Stromal cell of bone marrow (primary cell): ENCODE measurements around the gene SLAMF8.

Experiments
- DNase-seq: peaks from one replicate; pipeline ENCODE4 v3.0.0-alpha.2; 2012; ENCODE audit warnings: low read depth

Gene SLAMF8

GRCh38 chr1:159826441-159827101 lies at the start of gene SLAMF8:
Gene SLAMF8 (plus strand): TSS chr1:159826873. CDS start chr1:159826899, 26 bp downstream.
- DNase-seq, result no peak

GRCh38 chr1:159778266-159778665 lies 48.4 kb upstream of the SLAMF8 start:
- DNase-seq, result no peak

- peak; percentile 68 for DNase-seq
These were observed 47.2 kb upstream of the SLAMF8 start for GRCh38 chr1:159779403-159779851.

GRCh38 chr1:159780583-159781582 lies 45.8 kb upstream of the SLAMF8 start, which contains the start of gene DUSP23:
Gene DUSP23 (plus strand): TSS chr1:159780962. CDS start chr1:159781101, 139 bp downstream.
- peak; percentile 96 for DNase-seq

- no peak for DNase-seq
These were observed 44.7 kb upstream of the SLAMF8 start for GRCh38 chr1:159781992-159782391.

GRCh38 chr1:159783724-159784123 lies 42.9 kb upstream of the SLAMF8 start:
- no peak for DNase-seq

GRCh38 chr1:159786465-159786864 lies 40.2 kb upstream of the SLAMF8 start:
- DNase-seq, result no peak

- peak; percentile 50 for DNase-seq
These were observed 39.7 kb upstream of the SLAMF8 start for GRCh38 chr1:159786966-159787365.

GRCh38 chr1:159790237-159790917 lies 36.3 kb upstream of the SLAMF8 start:
- no peak for DNase-seq

GRCh38 chr1:159791031-159791430 lies 35.6 kb upstream of the SLAMF8 start:
- DNase-seq, result no peak

- no peak for DNase-seq
These were observed 35.2 kb upstream of the SLAMF8 start for GRCh38 chr1:159791461-159791860.

GRCh38 chr1:159795534-159795933 lies 31.1 kb upstream of the SLAMF8 start:
- no peak for DNase-seq

- peak; percentile 75 for DNase-seq
These were observed 27.8 kb upstream of the SLAMF8 start for GRCh38 chr1:159798893-159799292.

- no peak for DNase-seq
These were observed 27.2 kb upstream of the SLAMF8 start for GRCh38 chr1:159799446-159799985.

GRCh38 chr1:159800177-159800930 lies 26.3 kb upstream of the SLAMF8 start:
- DNase-seq, result no peak

- DNase-seq, result no peak
These were observed 24.6 kb upstream of the SLAMF8 start, which contains the start of gene FCRL6 for GRCh38 chr1:159802111-159802510. Gene FCRL6 (plus strand): TSS chr1:159802360. CDS start chr1:159802425, 65 bp downstream.

- no peak for DNase-seq
These were observed 22.6 kb upstream of the SLAMF8 start for GRCh38 chr1:159803956-159804689.

GRCh38 chr1:159804924-159805323 lies 21.7 kb upstream of the SLAMF8 start:
- no peak for DNase-seq

GRCh38 chr1:159815926-159816325 lies 10.7 kb upstream of the SLAMF8 start:
- DNase-seq, result no peak

- no peak for DNase-seq
These were observed 9.2 kb upstream of the SLAMF8 start for GRCh38 chr1:159817276-159818041.
